ENCODE results near the gene PORCN. TPM values are rescaled to one million over a fixed set of nuclear protein-coding genes. Genes with fewer than 3 reads are reported as not detected.
A peak's percentile ranks its signal among the peaks of the same experiment; 100 is the strongest.

Gene PORCN
- total RNA-seq, 1 donor, result 13.8 TPM

- no peaks in the 10 kb centered on the region for H3K9me3 ChIP-seq (ENCODE audit: low read depth, low read length)
These were observed 28.2 kb upstream of the PORCN start for GRCh38 chrX:48480583-48480982.

GRCh38 chrX:48482526-48482925 is 26.3 kb upstream of the PORCN start:
- peak overlapping the region; percentile 23 for H3K27ac ChIP-seq (ENCODE audit: low read depth, low read length)
- DNase-seq (ENCODE audit: insufficient read length, low spot score, missing footprints), result no peak
- H3K36me3 ChIP-seq (ENCODE audit: insufficient read depth, low read length), result peaks cover 38% of the 10 kb centered on the region

More at GRCh38 chrX:48480583-48480982, 28.2 kb upstream of the PORCN start:
- Histone ChIP-seq H3K4me3 (ENCODE audit: insufficient read depth, low read length) (no peak overlapping the region), H2AFZ (ENCODE audit: low read length) (no peak overlapping the region), H4K20me1 (ENCODE audit: insufficient read depth, low read length) (no peaks in the 10 kb centered on the region), H3K4me2 (ENCODE audit: insufficient read depth, low read length) (no peak overlapping the region), H3K79me2 (ENCODE audit: insufficient read depth, low read length) (peaks cover 46% of the 10 kb centered on the region), H3K27me3 (ENCODE audit: insufficient read depth, low read length) (no peaks in the 10 kb centered on the region), H3K27ac (ENCODE audit: low read depth, low read length) (no peak overlapping the region), H3K36me3 (ENCODE audit: insufficient read depth, low read length) (peaks cover 33% of the 10 kb centered on the region), H3K4me1 (ENCODE audit: insufficient read depth, low read length) (no peaks in the 10 kb centered on the region)
- TF ChIP-seq CTCF (IDR thresholded peaks at IDR 0.05; ENCODE audit: extremely low read depth, low read depth, low read length), result no peak
- no peak for DNase-seq (ENCODE audit: insufficient read length, low spot score, missing footprints)

GRCh38 chrX:48487362-48487798 is 21.4 kb upstream of the PORCN start:
- H3K4me3 ChIP-seq (ENCODE audit: insufficient read depth, low read length), result no peak overlapping the region
- no peaks in the 10 kb centered on the region for H4K20me1 ChIP-seq (ENCODE audit: insufficient read depth, low read length)
- H2AFZ ChIP-seq (ENCODE audit: low read length), result no peak overlapping the region
- no peak for DNase-seq (ENCODE audit: insufficient read length, low spot score, missing footprints)
- peaks cover 19% of the 10 kb centered on the region for H3K36me3 ChIP-seq (ENCODE audit: insufficient read depth, low read length)
- no peak for TF ChIP-seq CTCF (IDR thresholded peaks at IDR 0.05; ENCODE audit: extremely low read depth, low read depth, low read length)
- H3K4me2 ChIP-seq (ENCODE audit: insufficient read depth, low read length), result no peak overlapping the region
- peak overlapping the region; percentile 85 for H3K27ac ChIP-seq (ENCODE audit: low read depth, low read length)
- peaks cover 22% of the 10 kb centered on the region for H3K4me1 ChIP-seq (ENCODE audit: insufficient read depth, low read length)
- no peaks in the 10 kb centered on the region for H3K27me3 ChIP-seq (ENCODE audit: insufficient read depth, low read length)
- no peaks in the 10 kb centered on the region for H3K9me3 ChIP-seq (ENCODE audit: low read depth, low read length)
- H3K79me2 ChIP-seq (ENCODE audit: insufficient read depth, low read length), result no peaks in the 10 kb centered on the region

More at GRCh38 chrX:48482526-48482925, 26.3 kb upstream of the PORCN start:
- Histone ChIP-seq H3K4me3 (ENCODE audit: insufficient read depth, low read length) (no peak overlapping the region), H3K9me3 (ENCODE audit: low read depth, low read length) (no peaks in the 10 kb centered on the region), H2AFZ (ENCODE audit: low read length) (no peak overlapping the region), H3K4me1 (ENCODE audit: insufficient read depth, low read length) (peaks cover 5% of the 10 kb centered on the region), H3K79me2 (ENCODE audit: insufficient read depth, low read length) (peaks cover 27% of the 10 kb centered on the region), H3K4me2 (ENCODE audit: insufficient read depth, low read length) (no peak overlapping the region), H3K27me3 (ENCODE audit: insufficient read depth, low read length) (no peaks in the 10 kb centered on the region), H4K20me1 (ENCODE audit: insufficient read depth, low read length) (no peaks in the 10 kb centered on the region)
- TF ChIP-seq CTCF (IDR thresholded peaks at IDR 0.05; ENCODE audit: extremely low read depth, low read depth, low read length), result no peak

- H3K79me2 ChIP-seq (ENCODE audit: insufficient read depth, low read length), result no peaks in the 10 kb centered on the region
- H3K36me3 ChIP-seq (ENCODE audit: insufficient read depth, low read length), result peaks cover 13% of the 10 kb centered on the region
- H4K20me1 ChIP-seq (ENCODE audit: insufficient read depth, low read length), result no peaks in the 10 kb centered on the region
- H3K27me3 ChIP-seq (ENCODE audit: insufficient read depth, low read length), result no peaks in the 10 kb centered on the region
- H3K27ac ChIP-seq (ENCODE audit: low read depth, low read length), result peak overlapping the region; percentile 85
- no peak overlapping the region for H2AFZ ChIP-seq (ENCODE audit: low read length)
- no peaks in the 10 kb centered on the region for H3K9me3 ChIP-seq (ENCODE audit: low read depth, low read length)
- peaks cover 29% of the 10 kb centered on the region for H3K4me1 ChIP-seq (ENCODE audit: insufficient read depth, low read length)
- no peak overlapping the region for H3K4me2 ChIP-seq (ENCODE audit: insufficient read depth, low read length)
- H3K4me3 ChIP-seq (ENCODE audit: insufficient read depth, low read length), result no peak overlapping the region
- no peak for DNase-seq (ENCODE audit: insufficient read length, low spot score, missing footprints)
- no peak for TF ChIP-seq CTCF (IDR thresholded peaks at IDR 0.05; ENCODE audit: extremely low read depth, low read depth, low read length)
These were observed 20.8 kb upstream of the PORCN start for GRCh38 chrX:48488034-48488433.

Data from osteoblast (primary cell).